ENCODE results near the gene MMAB. TPM values are rescaled to one million over a fixed set of nuclear protein-coding genes. Genes with fewer than 3 reads are reported as not detected.

The MMAB gene
- total RNA-seq, 4 donors from 2014 or later, result 20.0 to 25.3 (median 21.0) TPM

DNA sequence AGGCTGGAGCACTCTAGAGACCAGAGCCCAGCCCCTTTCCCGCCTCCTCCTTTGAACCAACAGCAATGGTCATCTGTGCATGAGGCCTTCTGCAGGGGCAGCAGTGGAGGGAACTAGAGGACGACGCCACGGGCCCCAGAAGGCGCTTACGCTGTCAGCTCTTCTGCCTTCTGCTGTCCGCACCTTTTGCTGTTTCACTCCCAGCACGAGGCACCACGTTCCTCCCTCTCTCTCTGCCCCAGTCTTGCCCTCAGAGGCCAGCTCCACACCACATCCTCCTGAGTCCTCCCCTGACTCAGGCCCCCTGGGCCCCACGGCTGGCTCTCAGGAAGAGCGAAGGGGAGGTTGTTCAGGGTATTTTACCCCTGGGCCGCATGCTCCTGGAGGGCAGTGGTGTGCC is 15.5 kb downstream of the MMAB start:
- intact Hi-C loops (cut with DNase I), result no loop called here
- Histone ChIP-seq H3K9me3 (no peaks in the 10 kb centered on the region), H3K36me3 (peaks cover 0 to 60% (median 43%) of the 10 kb centered on the region in 4 donors), H3K4me3 (no peak overlapping the region), H3K27me3 (peaks cover 0 to 9% (median 0%) of the 10 kb centered on the region in 4 donors), H3K4me1 (no peaks in the 10 kb centered on the region), H3K27ac (replicated peaks in 1 of 4) (no peak overlapping the region)
- TF ChIP-seq POLR2A (IDR thresholded peaks at IDR 0.05; ENCODE audit: low read depth), result no peak
- no peak for TF ChIP-seq EP300 (IDR thresholded peaks at IDR 0.05)
- TF ChIP-seq, protein P1, sequence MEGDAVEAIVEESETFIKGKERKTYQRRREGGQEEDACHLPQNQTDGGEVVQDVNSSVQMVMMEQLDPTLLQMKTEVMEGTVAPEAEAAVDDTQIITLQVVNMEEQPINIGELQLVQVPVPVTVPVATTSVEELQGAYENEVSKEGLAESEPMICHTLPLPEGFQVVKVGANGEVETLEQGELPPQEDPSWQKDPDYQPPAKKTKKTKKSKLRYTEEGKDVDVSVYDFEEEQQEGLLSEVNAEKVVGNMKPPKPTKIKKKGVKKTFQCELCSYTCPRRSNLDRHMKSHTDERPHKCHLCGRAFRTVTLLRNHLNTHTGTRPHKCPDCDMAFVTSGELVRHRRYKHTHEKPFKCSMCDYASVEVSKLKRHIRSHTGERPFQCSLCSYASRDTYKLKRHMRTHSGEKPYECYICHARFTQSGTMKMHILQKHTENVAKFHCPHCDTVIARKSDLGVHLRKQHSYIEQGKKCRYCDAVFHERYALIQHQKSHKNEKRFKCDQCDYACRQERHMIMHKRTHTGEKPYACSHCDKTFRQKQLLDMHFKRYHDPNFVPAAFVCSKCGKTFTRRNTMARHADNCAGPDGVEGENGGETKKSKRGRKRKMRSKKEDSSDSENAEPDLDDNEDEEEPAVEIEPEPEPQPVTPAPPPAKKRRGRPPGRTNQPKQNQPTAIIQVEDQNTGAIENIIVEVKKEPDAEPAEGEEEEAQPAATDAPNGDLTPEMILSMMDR (IDR thresholded peaks at IDR 0.05), result no peak
- TF ChIP-seq POLR2AphosphoS5 (IDR thresholded peaks at IDR 0.05), result no peak
- 80% methylated on average over 7 of the region's 12 CpGs for WGBS
- DNase-seq (ENCODE audit: extremely low spot score), result no peak

- TF ChIP-seq, protein P1 (IDR thresholded peaks at IDR 0.05), result no peak
- TF ChIP-seq EP300 (IDR thresholded peaks at IDR 0.05), result no peak
- no peak for TF ChIP-seq POLR2AphosphoS5 (IDR thresholded peaks at IDR 0.05)
- no peak for TF ChIP-seq POLR2A (IDR thresholded peaks at IDR 0.05; ENCODE audit: low read depth)
- WGBS, result 93% methylated on average over 8 of the region's 10 CpGs
- Histone ChIP-seq H3K36me3 (peaks cover 0 to 54% (median 39%) of the 10 kb centered on the region in 4 donors), H3K4me3 (no peak overlapping the region), H3K4me1 (no peaks in the 10 kb centered on the region), H3K27me3 (peaks cover 0 to 15% (median 0%) of the 10 kb centered on the region in 4 donors), H3K9me3 (no peaks in the 10 kb centered on the region), H3K27ac (replicated peaks in 1 of 4) (no peak overlapping the region)
- DNase-seq (ENCODE audit: extremely low spot score), result no peak
- intact Hi-C loops (cut with DNase I), result no loop called here
Measured at GRCh38 chr12:109557200-109557599, 16.1 kb downstream of the MMAB start.

GRCh38 chr12:109555431-109556315 is 17.6 kb downstream of the MMAB start:
- Histone ChIP-seq H3K36me3 (peaks cover 0 to 39% (median 24%) of the 10 kb centered on the region in 4 donors), H3K27me3 (peaks cover 0 to 29% (median 0%) of the 10 kb centered on the region in 4 donors), H3K27ac (replicated peaks in 1 of 4) (no peak overlapping the region), H3K4me1 (no peaks in the 10 kb centered on the region), H3K4me3 (no peak overlapping the region), H3K9me3 (no peaks in the 10 kb centered on the region)
- TF ChIP-seq POLR2AphosphoS5 (IDR thresholded peaks at IDR 0.05), result no peak
- TF ChIP-seq POLR2A (IDR thresholded peaks at IDR 0.05; ENCODE audit: low read depth), result no peak
- TF ChIP-seq, protein P1 (IDR thresholded peaks at IDR 0.05), result no peak
- TF ChIP-seq EP300 (IDR thresholded peaks at IDR 0.05), result no peak
- intact Hi-C loops (cut with DNase I), result no loop called here
- DNase-seq (ENCODE audit: extremely low spot score), result no peak
- WGBS, result 73% methylated on average over 17 of the region's 18 CpGs

- no peaks in the 10 kb centered on the region for H3K4me1 ChIP-seq
- H3K36me3 ChIP-seq, result peaks cover 0 to 31% (median 22%) of the 10 kb centered on the region in 4 donors
- TF ChIP-seq, protein P1 (IDR thresholded peaks at IDR 0.05), result no peak
- TF ChIP-seq EP300 (IDR thresholded peaks at IDR 0.05), result no peak
- no peak for TF ChIP-seq POLR2AphosphoS5 (IDR thresholded peaks at IDR 0.05)
- TF ChIP-seq POLR2A (IDR thresholded peaks at IDR 0.05; ENCODE audit: low read depth), result no peak
- no peak overlapping the region for H3K4me3 ChIP-seq
- peaks cover 0 to 38% (median 4%) of the 10 kb centered on the region in 4 donors for H3K27me3 ChIP-seq
- no peaks in the 10 kb centered on the region for H3K9me3 ChIP-seq
- H3K27ac ChIP-seq (replicated peaks in 1 of 4), result no peak overlapping the region
- 65% methylated on average over 6 of the region's 6 CpGs for WGBS
- DNase-seq (ENCODE audit: extremely low spot score), result no peak
- intact Hi-C loops (cut with DNase I), result no loop called here
Measured at GRCh38 chr12:109554761-109555160, 18.5 kb downstream of the MMAB start.

Data from esophagus muscularis mucosa (tissue), 4 donors.